GM19395 (cell line): ENCODE data around the gene CTTN.

Experiments used
- ATAC-seq: cut with Tn5 transposase; IDR thresholded peaks from one replicate; pipeline ENCODE4 v1.9.1; 2021; ENCODE audit warnings: mild to moderate bottlenecking, moderate library complexity; ENCODE audit not compliant: unreplicated experiment

The CTTN gene

DNA sequence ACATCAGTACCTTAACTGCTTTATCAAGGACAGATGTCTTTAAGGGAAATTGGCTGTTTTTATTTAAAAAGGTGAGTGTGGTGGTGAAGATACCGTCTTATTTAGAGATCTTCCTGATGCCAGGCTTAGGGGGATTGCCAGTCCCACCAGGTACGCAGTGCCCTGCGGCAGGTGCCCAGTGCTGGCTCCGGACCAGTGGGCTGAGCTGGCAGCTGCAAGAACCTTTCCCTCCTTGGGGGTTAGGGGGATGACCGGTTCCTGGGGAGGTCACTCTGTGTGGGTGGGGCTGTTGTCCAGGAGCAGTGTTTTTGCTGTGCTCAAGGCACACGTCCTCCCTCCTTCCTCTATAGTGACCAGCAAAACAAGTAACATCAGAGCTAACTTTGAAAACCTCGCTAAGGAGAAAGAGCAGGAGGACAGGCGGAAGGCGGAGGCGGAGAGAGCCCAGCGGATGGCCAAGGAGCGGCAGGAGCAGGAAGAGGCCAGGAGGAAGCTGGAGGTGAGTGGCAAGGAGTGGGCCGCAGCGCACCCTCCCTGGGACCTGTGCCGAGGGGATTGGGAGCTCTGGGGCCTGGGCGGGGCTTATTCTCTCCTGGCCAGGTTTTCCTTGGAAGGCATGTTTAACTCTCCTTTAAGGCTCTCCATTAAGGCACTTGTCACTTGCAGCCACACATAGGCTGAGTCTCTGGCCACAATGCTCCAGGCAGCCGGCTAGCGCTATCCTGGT, 30.5 kb downstream of the CTTN start:
- ATAC-seq, result no peak

DNA sequence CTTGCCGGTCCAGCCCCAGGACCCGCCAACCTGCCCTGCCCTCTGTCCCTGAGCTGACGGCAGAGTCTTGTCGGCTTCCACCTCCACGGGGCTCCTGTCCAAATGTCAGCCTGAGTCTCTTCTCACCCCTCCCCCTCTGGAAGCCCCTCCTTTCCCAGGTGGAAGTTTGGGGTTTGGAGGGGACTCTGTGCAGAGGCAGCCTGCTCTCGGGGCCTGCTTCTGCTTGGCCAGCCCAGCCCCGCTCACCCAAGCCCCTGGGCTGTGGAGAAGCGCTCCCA, 31.0 kb downstream of the CTTN start:
- ATAC-seq, result no peak

DNA sequence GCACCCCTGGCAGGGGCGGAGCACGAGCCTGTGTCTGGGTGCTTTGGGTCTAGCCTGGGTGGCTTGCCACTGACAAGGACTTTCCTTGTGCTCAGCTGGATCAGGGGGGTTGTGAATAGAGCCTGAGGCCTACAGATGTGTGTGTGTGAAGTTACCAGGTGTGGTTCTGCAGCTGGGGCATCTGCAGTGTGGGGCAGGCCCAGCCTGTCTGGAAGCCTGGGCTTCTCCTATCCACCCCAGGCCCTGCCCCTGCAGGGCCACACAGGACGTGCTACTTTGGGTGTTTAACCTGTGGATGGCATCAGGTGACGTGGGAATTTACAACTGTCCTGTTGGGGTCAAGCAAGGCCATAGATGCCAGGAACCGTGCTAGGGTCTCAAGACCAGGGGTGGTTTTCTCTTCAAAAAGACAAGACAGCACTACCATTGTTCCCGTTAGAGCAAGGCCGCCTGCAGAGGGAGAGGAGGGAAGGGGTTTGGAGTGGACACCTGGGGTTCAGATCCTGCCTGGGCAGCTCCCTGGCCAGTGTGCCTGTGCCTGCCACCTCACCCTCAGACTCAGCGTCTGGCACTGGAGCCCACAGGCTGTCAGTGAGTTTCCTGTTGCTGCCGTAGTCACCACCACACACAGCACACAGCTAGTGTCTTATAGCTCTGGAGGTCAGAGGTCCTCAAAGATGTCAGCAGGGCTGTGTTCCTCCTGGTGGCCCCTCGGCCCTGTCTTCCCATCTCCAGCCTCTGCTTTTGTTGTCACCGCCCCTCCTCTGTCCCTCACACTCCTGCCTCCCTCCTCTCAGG, 31.6 kb downstream of the CTTN start:
- ATAC-seq, result no peak

DNA sequence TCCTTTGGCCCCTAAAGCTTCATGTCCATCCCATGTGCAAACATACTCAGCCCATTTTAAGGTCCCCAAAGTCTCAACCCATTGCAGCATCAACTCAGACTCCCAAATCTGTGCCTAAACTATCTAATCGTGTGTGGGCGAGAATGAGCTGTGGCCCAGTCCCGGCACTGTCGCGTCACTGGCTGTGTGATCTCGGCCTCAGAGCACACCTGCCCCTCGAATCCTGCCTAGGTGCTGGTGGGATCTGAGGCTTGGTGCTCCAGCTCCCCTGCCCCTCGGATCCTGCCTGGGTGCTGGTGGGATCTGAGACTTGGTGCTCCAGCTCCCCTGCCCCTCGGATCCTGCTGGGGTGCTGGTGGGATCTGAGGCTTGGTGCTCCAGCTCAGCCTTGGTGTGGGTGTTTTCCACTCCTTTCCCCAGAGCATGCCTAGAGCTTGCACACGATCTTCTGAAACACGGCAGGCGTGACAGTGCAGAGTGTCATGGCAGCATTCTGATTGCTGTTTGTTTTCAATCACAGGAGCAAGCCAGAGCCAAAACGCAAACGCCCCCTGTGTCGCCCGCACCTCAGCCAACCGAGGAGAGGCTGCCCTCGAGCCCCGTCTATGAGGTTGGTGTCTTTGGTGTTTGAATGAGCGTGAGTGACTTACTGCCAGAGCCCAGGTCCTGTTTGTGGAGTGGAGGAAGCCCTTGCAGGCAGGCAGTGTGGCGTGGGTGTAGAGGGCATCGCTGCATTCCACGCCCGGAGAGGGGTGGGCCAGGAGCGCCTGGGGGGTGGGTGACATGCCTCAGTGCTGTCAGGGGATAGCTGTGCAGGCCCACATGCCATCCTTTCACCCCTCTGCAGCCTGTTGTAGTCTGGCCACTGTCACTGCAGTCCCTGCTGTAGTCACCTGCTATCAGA, 32.6 kb downstream of the CTTN start:
- ATAC-seq, result no peak

DNA sequence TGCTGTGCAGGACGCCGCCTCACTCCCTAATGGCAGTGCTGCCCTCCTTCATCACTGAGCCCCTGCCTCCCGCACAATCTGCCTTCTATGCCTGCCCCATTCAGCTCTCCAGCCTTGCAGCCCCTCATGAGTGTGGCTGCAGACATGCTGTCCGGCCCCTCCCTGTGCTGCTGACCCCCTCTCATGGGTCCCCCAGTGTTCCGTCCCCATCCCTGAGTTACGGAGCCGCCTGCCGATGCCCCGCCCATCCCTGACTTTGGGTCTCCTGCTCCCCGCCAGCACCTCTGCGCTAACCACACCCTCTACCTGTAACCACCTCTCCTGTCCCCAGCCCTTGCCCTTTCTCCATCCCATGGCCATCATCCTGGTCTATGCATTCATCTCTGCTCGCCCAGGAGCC, 33.3 kb downstream of the CTTN start:
- no peak for ATAC-seq

DNA sequence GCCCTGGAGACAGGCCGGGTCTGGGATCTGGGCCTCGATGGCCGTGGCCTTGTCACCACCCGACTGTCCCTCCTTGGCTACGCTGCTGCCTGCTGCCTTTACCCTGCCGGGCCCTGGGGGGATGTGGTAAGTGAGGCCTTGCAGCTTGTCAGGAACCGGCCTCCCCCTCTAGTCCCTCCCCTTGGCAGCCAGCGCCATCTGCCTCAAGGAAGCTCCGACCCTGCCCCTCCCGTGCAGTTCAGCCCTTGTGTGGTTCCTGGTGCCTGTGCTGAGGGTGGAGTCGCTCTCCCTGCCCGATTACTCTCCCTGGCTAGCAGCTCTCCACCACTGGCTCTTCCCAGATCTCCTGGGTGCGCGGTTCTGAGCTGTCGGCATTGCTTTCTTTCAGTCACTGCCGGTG, 33.7 kb downstream of the CTTN start:
- no peak for ATAC-seq

DNA sequence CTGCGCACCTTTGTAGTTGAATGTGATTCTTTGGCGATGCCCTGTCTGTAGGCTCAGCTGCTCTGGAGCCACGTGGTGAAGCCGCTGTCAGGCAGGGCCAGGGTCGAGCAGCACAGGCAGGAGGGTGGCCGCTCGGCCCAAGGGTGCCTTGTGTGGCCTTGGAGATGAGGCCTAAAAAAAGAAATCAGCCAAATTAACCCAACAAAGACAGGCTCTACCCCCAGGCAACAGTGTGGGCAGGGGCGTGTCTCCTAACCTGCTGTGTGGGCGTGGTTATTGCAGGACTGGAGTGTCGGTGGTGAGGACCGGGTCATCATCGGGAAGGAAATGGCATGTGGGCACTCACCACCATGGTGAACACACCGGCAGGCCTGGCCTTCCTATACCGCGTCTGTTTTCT, 34.3 kb downstream of the CTTN start:
- no peak for ATAC-seq

DNA sequence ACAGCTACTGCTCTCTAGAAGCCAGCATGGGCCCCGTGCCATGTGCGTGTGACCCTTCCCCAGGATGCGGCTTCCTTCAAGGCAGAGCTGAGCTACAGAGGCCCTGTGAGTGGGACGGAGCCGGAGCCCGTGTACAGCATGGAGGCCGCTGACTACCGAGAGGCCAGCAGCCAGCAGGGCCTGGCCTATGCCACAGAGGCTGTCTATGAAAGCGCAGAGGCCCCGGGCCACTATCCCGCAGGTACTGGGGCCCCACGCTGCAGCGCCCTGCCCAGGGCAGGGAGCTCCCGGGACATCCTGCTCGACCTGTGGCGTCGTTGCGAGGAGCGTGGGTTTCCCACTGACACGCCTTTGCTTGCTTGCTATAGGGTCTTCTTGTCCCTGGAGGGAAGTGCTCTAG, 34.7 kb downstream of the CTTN start:
- ATAC-seq, result no peak

DNA sequence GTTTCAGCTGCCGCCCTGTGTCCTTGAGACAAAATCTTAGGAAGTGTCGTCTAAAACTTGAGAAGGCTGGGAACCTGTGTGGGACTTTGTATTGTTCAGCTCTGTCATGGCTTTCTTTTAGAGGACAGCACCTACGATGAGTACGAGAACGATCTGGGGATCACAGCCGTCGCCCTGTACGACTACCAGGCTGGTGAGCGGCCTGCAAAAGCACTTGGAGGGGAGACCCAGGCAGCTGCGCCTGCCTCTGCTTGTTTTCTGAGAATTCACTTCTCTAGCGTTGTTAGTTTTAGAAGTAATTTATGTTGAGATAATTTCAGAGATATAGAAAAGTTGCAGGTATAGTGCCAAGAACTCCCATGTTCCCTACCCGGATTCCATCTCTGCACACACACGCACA, 35.2 kb downstream of the CTTN start:
- ATAC-seq, result no peak

DNA sequence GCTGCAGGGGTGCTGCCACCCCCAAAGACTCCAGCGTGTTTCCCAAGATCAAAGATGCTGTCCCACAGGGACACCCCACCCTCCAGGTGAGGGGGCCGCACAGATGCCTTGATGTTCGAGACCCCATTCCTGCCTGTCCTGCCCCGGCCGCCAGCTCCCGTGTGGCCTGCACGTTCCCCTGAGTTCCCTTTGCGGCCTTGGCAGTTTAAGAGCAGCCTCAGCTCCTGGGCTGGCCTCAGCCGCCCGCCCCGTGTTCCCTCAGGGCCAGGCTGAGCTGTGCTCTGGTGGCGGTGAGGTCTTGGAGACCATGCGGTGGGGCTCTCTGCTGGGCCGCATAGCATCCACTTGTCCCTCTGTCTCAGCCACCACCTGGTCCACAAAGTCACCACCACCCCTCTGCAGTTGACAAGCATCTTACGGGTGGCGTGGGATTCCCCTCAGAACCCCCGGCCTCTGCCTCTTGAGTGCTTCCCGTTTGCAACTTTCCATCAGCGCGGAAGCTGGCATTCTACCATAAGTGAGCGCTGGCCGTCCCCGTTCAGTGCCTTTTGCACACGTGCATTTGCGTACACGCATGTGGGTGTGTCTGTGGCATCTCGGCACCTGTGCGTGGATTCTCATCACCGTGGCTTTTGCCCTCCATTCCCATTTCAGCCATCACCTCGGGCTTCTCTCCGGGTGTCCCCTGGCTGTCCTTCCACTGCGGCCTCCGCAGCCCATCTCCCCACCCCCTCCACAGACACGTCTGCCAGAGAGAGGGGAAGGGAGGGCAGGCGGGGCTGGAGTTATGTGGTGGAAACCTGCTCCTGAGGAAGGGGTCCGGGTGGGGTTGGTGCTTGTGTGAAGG, 35.9 kb downstream of the CTTN start:
- no peak for ATAC-seq

DNA sequence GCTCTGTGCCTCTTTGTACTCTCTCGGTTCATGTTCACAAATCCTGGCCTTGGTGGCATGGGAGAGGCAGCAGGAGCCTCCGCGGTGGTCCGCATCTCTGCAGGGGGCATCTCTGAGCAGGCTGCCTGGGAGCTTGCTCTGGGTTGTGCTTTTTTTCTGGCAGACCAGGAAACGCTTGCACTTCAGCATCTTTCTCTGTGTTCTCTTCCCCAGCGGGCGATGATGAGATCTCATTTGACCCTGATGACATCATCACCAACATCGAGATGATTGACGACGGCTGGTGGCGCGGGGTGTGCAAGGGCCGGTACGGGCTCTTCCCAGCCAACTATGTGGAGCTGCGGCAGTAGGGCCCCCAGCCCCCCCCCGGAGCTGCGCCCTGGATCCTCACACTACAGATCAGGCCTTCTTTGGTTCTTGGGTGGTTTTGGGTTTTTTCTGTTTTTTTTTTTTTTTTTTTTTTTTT, 36.5 kb downstream of the CTTN start:
- no peak for ATAC-seq

DNA sequence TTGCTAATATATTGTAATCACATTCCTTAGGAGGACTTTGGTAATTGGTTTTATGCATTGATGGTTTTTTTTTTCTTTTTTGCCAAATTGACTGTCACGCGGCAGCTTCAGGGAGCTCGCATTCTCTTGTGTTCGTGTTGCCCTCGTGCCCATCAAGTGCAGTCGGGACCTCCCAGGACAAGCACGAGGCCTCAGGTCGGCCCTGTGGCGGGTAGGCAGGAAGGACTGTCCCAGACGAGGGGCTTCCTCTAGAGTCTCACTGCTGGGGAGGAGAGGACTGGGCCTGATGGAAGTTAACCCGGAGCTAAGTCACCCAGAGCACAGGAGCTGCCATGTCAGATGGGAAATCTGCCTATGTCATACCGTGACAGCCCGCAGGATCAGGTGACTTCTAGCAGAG, 37.0 kb downstream of the CTTN start:
- ATAC-seq, result no peak

DNA sequence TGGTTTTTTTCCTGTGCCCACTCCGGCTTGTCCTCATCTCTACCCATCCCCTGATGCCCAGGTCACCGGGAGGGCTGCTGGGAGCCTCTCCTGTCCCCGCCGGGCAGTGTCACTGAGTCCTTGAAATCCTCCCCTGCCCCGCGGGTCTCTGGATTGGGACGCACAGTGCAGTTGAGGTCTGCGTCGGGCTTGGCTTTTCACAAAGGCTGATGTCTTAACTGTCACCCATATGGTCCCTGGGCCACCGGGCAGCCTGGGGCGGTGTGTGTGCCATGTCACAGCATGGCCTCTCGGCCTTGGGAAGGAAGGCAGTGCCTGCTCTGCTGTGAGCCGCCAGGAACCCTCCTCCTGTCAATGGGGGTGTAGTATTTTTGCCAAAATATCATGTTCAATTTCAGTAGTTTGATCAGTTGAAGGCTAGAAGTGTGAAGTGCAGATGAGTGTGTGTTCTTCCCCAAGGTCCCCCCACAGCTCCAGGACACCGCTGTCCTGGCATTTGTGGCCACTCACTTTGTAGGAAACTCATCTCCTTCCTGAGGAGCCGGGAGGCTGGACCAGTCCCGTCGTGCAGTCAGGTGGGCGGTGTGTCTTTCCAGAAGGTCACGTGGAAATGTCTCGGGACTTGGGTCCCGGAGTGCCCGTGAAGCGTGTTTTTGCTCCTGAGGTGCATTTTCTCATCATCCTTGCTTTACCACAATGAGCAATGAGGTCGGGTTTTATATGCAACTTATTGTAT, 37.6 kb downstream of the CTTN start:
- no peak for ATAC-seq

DNA sequence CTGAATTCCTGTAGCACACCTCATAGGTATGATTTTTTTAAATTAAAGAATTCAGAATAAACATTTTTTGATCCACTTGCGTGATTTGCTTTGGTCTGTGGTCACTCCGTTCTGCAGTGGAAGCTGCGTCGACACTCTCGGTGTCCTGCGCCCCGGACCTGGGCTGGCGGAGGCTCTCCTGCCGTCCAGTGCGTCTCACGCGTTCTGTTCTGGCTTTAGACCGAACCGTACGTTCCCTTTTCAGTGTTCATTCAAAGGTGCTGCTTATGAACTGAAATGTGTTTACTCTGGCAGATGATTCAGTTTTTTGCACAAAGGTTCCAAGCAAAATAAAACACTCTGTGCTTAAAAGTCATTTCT, 38.2 kb downstream of the CTTN start:
- ATAC-seq, result no peak

DNA sequence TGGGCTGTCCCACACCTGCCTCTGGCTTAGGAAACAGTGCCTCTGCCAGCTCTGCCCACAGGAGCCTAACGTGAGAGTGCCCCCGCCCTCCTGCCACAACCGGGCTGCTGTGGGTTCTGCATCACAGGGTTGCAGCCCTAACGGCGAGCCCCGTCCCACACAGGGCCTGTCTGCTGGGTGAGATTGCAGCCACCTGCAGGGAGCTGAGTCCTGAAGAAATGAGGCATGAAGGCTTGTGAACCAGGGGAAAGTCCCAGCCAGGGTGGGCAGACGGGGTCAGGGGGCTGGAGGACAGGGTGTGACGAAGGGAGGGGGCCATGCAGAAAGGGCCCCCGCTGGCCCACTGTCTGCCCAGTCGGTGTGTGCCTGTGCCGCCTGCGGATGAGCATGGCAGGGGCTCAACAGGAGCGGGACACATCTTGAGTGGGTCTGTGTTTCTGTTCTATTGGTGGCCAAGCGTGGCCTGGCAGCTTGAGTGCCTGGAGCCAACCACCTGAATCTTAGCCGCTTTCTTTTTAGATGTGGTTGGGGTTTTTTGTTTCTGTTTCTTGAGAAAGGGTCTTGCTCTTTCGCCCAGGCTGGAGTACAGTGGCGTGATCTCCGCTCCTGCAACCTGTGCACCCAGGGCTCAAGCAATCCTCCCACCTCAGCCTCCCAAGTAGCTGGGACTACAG, 38.9 kb downstream of the CTTN start:
- ATAC-seq, result no peak

DNA sequence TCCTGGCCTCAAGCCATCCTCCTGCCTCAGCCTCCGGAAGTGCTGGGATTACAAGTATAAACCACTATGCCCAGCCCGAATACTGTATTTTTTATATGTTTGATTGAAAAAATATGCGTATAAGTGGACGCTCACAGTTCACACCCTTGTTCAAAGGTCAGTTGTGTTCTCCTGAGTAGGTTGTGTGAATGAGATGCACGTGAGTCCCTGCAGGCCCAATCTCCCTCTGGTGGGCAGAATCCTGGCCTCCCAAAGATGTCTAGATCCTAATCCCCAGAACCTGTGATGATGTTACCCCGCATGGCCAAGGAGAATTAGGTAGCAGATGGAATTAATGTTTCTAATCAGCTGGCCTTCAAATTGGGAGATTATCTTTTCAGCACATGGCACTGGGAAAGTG, 41.9 kb downstream of the CTTN start:
- no peak for ATAC-seq

DNA sequence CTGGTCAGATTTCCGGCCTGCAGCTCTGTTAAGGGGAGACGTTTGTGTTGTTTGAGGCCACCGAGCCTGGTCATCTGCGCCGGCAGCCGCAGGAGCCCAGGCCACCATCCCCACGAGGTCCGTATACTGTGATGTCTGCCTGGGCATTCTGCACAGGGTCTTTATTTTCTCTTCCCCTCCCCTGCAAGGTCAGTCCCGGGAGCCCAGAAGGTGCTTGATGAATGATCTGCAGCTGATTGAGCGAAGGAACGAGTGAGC, 45.4 kb downstream of the CTTN start:
- no peak for ATAC-seq

DNA sequence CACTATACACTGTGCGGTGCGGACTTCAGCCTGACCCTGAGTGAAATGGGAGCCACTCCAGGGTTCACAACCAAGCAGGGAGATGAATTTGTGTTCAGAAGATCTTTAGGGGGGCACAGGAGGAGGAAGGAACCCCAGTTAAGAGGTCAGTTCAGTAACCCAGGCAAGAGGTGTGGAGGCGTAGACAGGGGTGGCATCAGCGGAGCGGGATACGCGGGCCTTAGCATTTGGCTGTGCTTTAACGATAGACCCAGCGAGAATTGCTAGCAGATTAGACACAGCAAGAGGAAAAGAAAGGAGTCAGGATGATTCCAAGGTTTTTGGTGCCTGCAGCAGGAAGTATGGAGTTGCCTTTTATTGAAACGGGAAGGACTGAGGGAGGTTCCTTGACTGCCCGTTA, 46.8 kb downstream of the CTTN start:
- no peak for ATAC-seq

DNA sequence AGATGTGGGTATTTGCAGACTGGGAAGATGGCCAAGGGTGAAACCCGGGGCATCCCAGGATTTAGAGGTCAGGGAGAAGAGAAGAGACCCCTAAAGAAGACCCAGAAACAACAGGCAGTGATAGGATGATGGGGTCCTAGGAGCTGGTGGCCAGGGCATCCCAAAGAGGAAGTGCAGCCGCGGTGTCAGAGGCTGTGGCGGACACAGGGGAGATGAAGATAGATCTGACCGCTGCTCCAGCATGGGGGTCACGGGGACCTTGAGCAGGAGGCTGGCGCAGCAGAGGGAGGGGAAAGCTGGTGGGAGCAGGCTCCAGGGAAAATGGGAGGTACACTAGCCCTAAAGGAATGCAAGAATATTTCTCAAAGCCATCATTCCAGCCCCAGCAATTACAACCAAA, 47.3 kb downstream of the CTTN start:
- no peak for ATAC-seq

DNA sequence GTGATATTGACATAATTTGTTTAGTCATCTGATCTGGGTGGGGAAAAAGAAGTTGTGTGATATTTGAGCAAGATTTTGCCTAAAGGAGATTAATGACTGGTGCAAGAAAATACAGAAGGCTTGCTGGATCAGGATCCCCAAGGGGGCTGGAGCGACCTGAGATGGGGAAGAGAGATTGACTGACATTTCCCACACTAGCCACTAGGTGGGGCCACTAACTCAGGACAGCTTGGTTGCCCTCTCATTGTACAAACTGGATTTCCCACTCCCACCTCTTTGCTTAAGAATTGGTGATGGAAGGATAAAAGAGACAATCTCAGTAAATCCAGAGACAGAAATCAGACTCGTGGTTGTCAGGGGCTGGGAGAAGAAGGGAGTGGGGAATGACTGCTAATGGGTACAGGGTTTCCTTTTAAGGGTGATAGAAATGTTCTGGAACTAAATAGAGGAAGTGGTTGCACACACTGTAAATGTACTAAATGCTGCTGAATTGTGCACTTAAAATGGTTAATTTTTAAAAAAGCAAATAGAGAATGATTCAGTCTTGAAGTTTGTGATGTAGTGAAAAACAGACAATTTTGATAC, 50.7 kb downstream of the CTTN start:
- ATAC-seq, result no peak
